ENCODE results near the gene SLC24A5. TPM values are rescaled to one million over a fixed set of nuclear protein-coding genes. Genes with fewer than 3 reads are reported as not detected.

SLC24A5 gene
- total and polyA plus RNA-seq, 9 of the 15 experiments (the other 6 are each of a cell fraction or from before 2014, with no cell fraction given): not detected

- 2% methylated on average over 6 of the region's 6 CpGs for WGBS (ENCODE audit: insufficient coverage, low coverage, missing lambda C conversion rate)
Measured at GRCh38 chr15:48084759-48085590, 35.8 kb upstream of the SLC24A5 start.

More at GRCh38 chr15:48084759-48085590, 35.8 kb upstream of the SLC24A5 start:
- no peak overlapping the region for H2AFZ ChIP-seq (ENCODE audit: low read depth, low read length)
- H4K20me1 ChIP-seq (replicated peaks; ENCODE audit: control insufficient read depth, insufficient read depth, low read length): no peaks in the 10 kb centered on the region
- in situ Hi-C loops (cut with MboI) (no loop called here), intact Hi-C loops (cut with micrococcal nuclease) (no loop called here)
- no peaks in the 10 kb centered on the region for H3K27me3 ChIP-seq (ENCODE audit: control insufficient read depth in 2 of 2, insufficient read depth in 2 of 2, low read length in 2 of 2)
- H3K9me1 ChIP-seq (ENCODE audit: control insufficient read depth, insufficient read depth, low read length): no peaks in the 10 kb centered on the region
- ChIA-PET POLR2A (interaction anchor here (0.7 kb wide), 1 partner anchor 889 kb away, joined by 3 read pairs; no protein-coding TSS in a partner anchor), CTCF (ENCODE audit: low intra/inter-chr PET ratio) (no interaction called here)
- DNase-seq (ENCODE audit: extremely low read depth in 1 of 4, low spot score in 3 of 4) (peak in 1 of 4 experiments; percentile 0), FAIRE-seq (no peak), ATAC-seq (no peak)
- no peaks in the 10 kb centered on the region for H3K4me1 ChIP-seq (replicated peaks in 1 of 2; ENCODE audit: control insufficient read depth in 2 of 2, insufficient read depth in 2 of 2, low read length in 2 of 2)
- H3K9ac ChIP-seq (ENCODE audit: insufficient read depth in 1 of 2, low read depth in 2 of 2, low read length in 2 of 2): no peak overlapping the region
- H3K27ac ChIP-seq (ENCODE audit: extremely low read depth, low read depth, low read length): no peak overlapping the region
- H3K36me3 ChIP-seq (ENCODE audit: control insufficient read depth, insufficient read depth, low read length): no peaks in the 10 kb centered on the region
- no TSS peak for BruUV-seq (replicated peaks)
- H3K9me3 ChIP-seq (replicated peaks; ENCODE audit: control insufficient read depth, insufficient read depth, low read depth, low read length): no peaks in the 10 kb centered on the region
- TF ChIP-seq CTCF (IDR thresholded peaks at IDR 0.05 in 2 of 3, conservative IDR thresholded peaks at IDR 0.05 in 1 of 3; ENCODE audit: insufficient read depth in 2 of 3, low read depth in 1 of 3, low read length in 3 of 3) (peak in 1 of 3 experiments; percentile 7; a peak in 1 of 6 replicates), TBL1XR1 (IDR thresholded peaks at IDR 0.05; ENCODE audit: low read length in 2 of 2) (no peak), POU5F1 (IDR thresholded peaks at IDR 0.05; ENCODE audit: borderline replicate concordance, low read depth, low read length, partially characterized antibody) (no peak), ZNF133 (CRISPR knock-in tag; IDR thresholded peaks at IDR 0.05) (no peak), RAD21 (CRISPR knock-in tag; conservative IDR thresholded peaks at IDR 0.05 in 1 of 2, IDR thresholded peaks at IDR 0.05 in 1 of 2) (peak in 1 of 2 experiments; percentile 23; a peak in 1 of 4 replicates)
- no peaks in the 10 kb centered on the region for H3K79me2 ChIP-seq (ENCODE audit: control insufficient read depth, insufficient read depth, low read length)
- no peak overlapping the region for H3K4me2 ChIP-seq (ENCODE audit: insufficient read depth, low read length)
- H3K4me3 ChIP-seq: no peak overlapping the region

All from K562 (cell line).